IPS-20b (cell line): ENCODE measurements around the gene FHOD3.

Experiments used
- H3K27ac ChIP-seq: one replicate; pipeline ENCODE4 v1.5.1; 2013; ENCODE audit warnings: low read length
- H3K27me3 ChIP-seq: 2 replicates; pipeline ENCODE4 v1.6.1; 2013; ENCODE audit warnings: mild to moderate bottlenecking, low read length, inconsistent platforms; ENCODE audit not compliant: insufficient read depth
- H3K36me3 ChIP-seq: 2 replicates; pipeline ENCODE4 v1.6.1; 2013; ENCODE audit warnings: low read depth, mild to moderate bottlenecking, inconsistent platforms, low read length, moderate library complexity; ENCODE audit not compliant: insufficient read depth
- H3K4me1 ChIP-seq: 2 replicates; pipeline ENCODE4 v1.6.1; 2013; ENCODE audit warnings: mild to moderate bottlenecking, control low read depth, inconsistent platforms, low read length, moderate library complexity; ENCODE audit not compliant: insufficient read depth
- H3K4me3 ChIP-seq: 2 replicates; pipeline ENCODE4 v1.5.1; 2013; ENCODE audit warnings: mild to moderate bottlenecking, low read length, inconsistent platforms
- H3K9ac ChIP-seq: 2 replicates; pipeline ENCODE4 v1.6.1; 2013; ENCODE audit warnings: low read depth, mild to moderate bottlenecking, inconsistent platforms, low read length, moderate library complexity
- H3K9me3 ChIP-seq: 2 replicates; pipeline ENCODE4 v1.6.1; 2013; ENCODE audit warnings: mild to moderate bottlenecking, low read depth, low read length, inconsistent platforms; ENCODE audit not compliant: insufficient read depth

The FHOD3 gene

GRCh38 chr18:36582988-36583745 is 285.7 kb downstream of the FHOD3 start:
- H3K9me3 ChIP-seq = no peaks in the 10 kb centered on the region
- peak overlapping the region; percentile 44; the same call in 1 of the 2 replicates for H3K9ac ChIP-seq
- peak overlapping the region; percentile 40; the same call in 1 of the 2 replicates for H3K4me3 ChIP-seq
- peak overlapping the region; percentile 77 for H3K27ac ChIP-seq
- H3K4me1 ChIP-seq = peaks cover 32% of the 10 kb centered on the region; the same call in 1 of the 2 replicates
- no peaks in the 10 kb centered on the region for H3K36me3 ChIP-seq
- H3K27me3 ChIP-seq = no peaks in the 10 kb centered on the region

GRCh38 chr18:36589857-36590543 is 292.5 kb downstream of the FHOD3 start:
- Histone ChIP-seq H3K9ac (no peak overlapping the region), H3K27me3 (no peaks in the 10 kb centered on the region), H3K27ac (no peak overlapping the region), H3K4me1 (peaks cover 16% of the 10 kb centered on the region; the same call in 1 of the 2 replicates), H3K4me3 (no peak overlapping the region), H3K36me3 (no peaks in the 10 kb centered on the region), H3K9me3 (no peaks in the 10 kb centered on the region)

DNA sequence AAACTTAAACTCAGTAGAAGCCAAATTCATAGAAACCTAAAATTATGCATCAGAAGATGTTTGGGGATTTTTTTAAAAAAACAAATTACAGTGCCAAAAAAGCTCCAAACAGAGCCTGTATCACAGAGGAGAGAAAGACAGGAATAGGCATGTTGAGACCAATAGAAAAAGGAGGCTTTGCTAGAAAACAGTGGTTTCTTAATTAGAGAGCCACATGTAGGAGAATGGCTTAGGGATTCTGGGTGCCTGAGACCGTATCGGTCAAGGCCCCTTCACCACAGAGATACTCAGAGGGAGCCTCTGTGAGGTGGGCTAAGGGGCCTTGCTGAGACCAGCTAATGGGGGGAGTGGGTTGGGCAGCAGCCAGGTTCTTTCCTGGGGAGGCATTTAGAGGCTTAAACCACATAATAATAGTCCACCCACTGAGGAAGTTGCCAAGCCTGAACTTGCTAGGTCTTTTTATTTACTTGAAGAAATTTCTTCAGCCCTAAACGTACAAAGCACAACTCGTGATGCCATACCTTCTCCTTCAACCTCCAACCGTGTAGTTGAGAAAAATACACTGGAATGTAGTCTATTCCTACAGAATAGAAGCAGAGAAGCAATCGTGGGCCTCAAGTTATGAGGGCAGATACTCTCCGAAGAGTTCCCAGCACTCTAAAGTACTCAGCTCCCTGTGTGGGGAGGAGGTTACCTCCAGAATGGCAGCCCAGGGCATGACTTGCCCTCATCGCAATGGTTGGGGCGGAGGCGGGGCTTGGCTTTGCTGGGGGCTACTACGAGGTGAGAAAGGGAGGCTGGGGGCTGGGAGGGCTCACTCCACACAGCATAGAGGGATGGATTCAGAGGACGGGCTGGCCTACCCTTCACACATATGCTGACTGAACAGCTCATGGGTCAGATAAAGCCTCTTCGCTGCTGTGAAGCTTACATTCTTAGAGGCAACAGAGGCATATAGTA is 293.4 kb downstream of the FHOD3 start:
- Histone ChIP-seq H3K4me1 (peaks cover 14% of the 10 kb centered on the region; the same call in 1 of the 2 replicates), H3K9me3 (no peaks in the 10 kb centered on the region), H3K9ac (no peak overlapping the region), H3K36me3 (no peaks in the 10 kb centered on the region), H3K4me3 (no peak overlapping the region), H3K27ac (no peak overlapping the region), H3K27me3 (no peaks in the 10 kb centered on the region)

DNA sequence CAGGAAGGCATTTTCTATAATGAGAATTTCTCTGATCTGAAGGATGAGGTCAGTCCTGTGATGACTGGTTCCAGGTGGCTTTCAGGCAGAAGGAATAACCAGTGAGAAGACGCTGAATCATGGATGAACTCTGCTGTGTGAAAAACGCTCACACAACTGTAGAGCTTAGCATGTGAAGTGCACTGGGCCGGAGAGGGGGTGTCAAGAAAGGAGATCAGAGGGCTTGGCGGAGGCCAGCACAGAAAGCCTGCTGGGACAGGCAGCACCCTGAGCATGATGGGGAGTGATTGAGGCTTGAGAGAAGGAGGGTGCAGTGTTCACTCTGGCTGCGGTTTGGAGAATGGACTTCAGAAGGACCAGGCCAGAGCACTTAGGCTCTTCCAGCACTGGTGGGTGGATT is 294.8 kb downstream of the FHOD3 start:
- H3K27me3 ChIP-seq = no peaks in the 10 kb centered on the region
- H3K4me1 ChIP-seq = peaks cover 10% of the 10 kb centered on the region; the same call in 1 of the 2 replicates
- no peak overlapping the region for H3K4me3 ChIP-seq
- no peak overlapping the region for H3K27ac ChIP-seq
- H3K36me3 ChIP-seq = no peaks in the 10 kb centered on the region
- no peaks in the 10 kb centered on the region for H3K9me3 ChIP-seq
- H3K9ac ChIP-seq = no peak overlapping the region

GRCh38 chr18:36593001-36593400 is 295.5 kb downstream of the FHOD3 start:
- Histone ChIP-seq H3K4me1 (peaks cover 10% of the 10 kb centered on the region; the same call in 1 of the 2 replicates), H3K4me3 (no peak overlapping the region), H3K27me3 (no peaks in the 10 kb centered on the region), H3K36me3 (no peaks in the 10 kb centered on the region), H3K27ac (no peak overlapping the region), H3K9me3 (no peaks in the 10 kb centered on the region), H3K9ac (no peak overlapping the region)

DNA sequence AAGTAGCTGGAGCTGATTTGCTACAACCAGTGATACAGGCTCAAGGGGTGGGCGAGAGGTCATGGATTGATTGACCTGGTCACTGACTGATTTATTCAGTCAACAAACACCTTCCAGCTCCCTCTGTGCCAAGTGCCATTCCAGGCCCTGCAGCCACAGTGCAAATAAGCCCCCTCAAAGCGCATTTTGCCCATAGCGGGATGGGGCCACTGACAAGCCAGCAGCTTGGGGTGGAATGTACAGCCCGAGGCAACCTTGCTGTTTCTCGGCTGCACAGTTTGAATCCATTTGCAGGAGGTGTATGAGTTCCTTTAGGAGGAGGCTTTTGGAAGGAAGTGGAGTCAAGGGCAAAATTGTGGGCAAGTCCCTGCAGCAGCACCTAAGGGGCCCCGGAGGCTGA is 296.1 kb downstream of the FHOD3 start:
- Histone ChIP-seq H3K4me3 (no peak overlapping the region), H3K9ac (no peak overlapping the region)

DNA sequence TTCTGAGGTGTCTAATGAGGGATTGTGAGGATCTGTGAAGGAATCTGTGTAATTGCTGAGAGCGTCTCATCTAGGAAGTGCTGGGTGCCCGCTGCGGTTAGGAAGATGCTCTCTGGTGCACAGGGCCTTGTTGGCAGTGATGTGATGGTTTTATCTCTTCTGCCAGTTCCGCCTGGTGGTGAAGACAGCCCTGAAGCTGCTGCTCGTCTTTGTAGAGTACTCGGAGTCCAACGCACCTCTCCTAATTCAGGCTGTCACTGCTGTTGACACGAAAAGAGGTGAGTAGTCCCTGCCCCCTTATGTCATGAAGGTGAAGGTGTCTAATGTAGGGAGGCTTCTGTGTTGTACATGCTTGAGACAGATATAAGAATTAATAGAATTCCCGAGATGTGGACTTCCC is 297.1 kb downstream of the FHOD3 start:
- Histone ChIP-seq H3K36me3 (no peaks in the 10 kb centered on the region), H3K9me3 (no peaks in the 10 kb centered on the region), H3K27ac (no peak overlapping the region), H3K4me1 (peaks cover 10% of the 10 kb centered on the region; the same call in 1 of the 2 replicates), H3K9ac (no peak overlapping the region), H3K27me3 (no peaks in the 10 kb centered on the region), H3K4me3 (no peak overlapping the region)

More for the DNA sequence above, 296.1 kb downstream of the FHOD3 start:
- H3K27ac ChIP-seq = no peak overlapping the region
- no peaks in the 10 kb centered on the region for H3K9me3 ChIP-seq
- H3K36me3 ChIP-seq = no peaks in the 10 kb centered on the region
- no peaks in the 10 kb centered on the region for H3K27me3 ChIP-seq
- peaks cover 10% of the 10 kb centered on the region; the same call in 1 of the 2 replicates for H3K4me1 ChIP-seq

- H3K27me3 ChIP-seq = no peaks in the 10 kb centered on the region
- H3K27ac ChIP-seq = no peak overlapping the region
- no peak overlapping the region for H3K9ac ChIP-seq
- no peaks in the 10 kb centered on the region for H3K9me3 ChIP-seq
- peaks cover 10% of the 10 kb centered on the region; the same call in 1 of the 2 replicates for H3K4me1 ChIP-seq
- H3K36me3 ChIP-seq = no peaks in the 10 kb centered on the region
- no peak overlapping the region for H3K4me3 ChIP-seq
Observed at GRCh38 chr18:36595046-36595817, 297.7 kb downstream of the FHOD3 start.

DNA sequence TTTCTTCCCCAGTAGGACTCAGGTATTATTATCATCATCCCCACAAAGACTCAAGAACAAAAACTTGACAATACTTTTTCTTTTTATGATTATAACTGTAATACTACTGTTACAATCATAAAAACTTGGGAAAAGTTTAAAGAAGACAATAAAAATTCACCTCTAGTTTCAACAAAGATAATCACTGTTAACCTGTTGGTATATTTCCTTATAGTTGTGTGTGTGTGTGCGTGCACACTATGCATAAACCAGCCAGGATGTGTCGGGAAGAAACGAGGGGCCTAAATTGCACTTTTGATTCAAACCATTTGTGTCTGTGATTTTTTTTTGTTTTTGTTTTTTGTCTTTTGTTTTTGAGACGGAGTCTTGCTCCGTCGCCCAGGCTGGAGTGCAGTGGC is 298.3 kb downstream of the FHOD3 start:
- no peak overlapping the region for H3K4me3 ChIP-seq
- peaks cover 6% of the 10 kb centered on the region; the same call in 1 of the 2 replicates for H3K4me1 ChIP-seq
- H3K27me3 ChIP-seq = no peaks in the 10 kb centered on the region
- H3K9ac ChIP-seq = no peak overlapping the region
- H3K27ac ChIP-seq = no peak overlapping the region
- H3K36me3 ChIP-seq = no peaks in the 10 kb centered on the region
- peaks cover under 1% of the 10 kb centered on the region; the same call in 1 of the 2 replicates for H3K9me3 ChIP-seq

GRCh38 chr18:36597636-36598035 is 300.1 kb downstream of the FHOD3 start:
- no peaks in the 10 kb centered on the region for H3K27me3 ChIP-seq
- no peaks in the 10 kb centered on the region for H3K36me3 ChIP-seq
- no peak overlapping the region for H3K4me3 ChIP-seq
- no peak overlapping the region for H3K9ac ChIP-seq
- H3K4me1 ChIP-seq = no peaks in the 10 kb centered on the region
- no peak overlapping the region for H3K27ac ChIP-seq
- peaks cover 5% of the 10 kb centered on the region for H3K9me3 ChIP-seq
